D721Med (cell line): ENCODE measurements around the gene NOX5.

Experiments
- DNase-seq: peaks from one replicate; pipeline ENCODE4 v3.0.0; 2011; ENCODE audit warnings: low spot score; ENCODE audit not compliant: insufficient read length
- FAIRE-seq: peaks from 2 replicates; lab custom pipeline; 2011; peaks lifted over from hg19 to GRCh38; lab: Jason Lieb, UNC
- TF ChIP-seq, protein P1 (sequence below): IDR thresholded peaks from 2 replicates; pipeline ENCODE4 v1.5.1; 2012; ENCODE audit warnings: mild to moderate bottlenecking, control low read depth; ENCODE audit not compliant: insufficient read depth; ENCODE audit errors: missing control alignments

NOX5 gene

DNA sequence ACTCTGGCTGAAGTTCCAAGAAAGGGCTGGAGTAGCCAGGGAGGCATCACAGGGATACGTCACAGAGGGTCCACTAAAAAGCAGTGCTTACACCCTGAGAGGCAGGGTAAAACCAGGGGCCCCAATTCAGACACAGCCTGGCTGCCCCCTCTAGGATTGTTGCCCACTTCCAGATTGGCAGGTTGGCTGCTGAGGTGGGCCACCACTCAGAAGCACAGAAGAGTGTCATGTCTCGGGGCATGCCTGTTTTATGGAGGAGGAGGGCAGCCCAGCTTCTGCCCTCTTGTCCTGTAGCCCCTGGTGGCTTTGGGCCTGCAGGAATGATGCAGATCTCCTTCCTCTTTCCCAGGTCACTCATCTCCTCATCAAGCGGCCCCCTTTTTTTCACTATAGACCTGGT is 24.0 kb downstream of the NOX5 start:
- FAIRE-seq (no peak), DNase-seq (no peak)
- TF ChIP-seq, protein P1, sequence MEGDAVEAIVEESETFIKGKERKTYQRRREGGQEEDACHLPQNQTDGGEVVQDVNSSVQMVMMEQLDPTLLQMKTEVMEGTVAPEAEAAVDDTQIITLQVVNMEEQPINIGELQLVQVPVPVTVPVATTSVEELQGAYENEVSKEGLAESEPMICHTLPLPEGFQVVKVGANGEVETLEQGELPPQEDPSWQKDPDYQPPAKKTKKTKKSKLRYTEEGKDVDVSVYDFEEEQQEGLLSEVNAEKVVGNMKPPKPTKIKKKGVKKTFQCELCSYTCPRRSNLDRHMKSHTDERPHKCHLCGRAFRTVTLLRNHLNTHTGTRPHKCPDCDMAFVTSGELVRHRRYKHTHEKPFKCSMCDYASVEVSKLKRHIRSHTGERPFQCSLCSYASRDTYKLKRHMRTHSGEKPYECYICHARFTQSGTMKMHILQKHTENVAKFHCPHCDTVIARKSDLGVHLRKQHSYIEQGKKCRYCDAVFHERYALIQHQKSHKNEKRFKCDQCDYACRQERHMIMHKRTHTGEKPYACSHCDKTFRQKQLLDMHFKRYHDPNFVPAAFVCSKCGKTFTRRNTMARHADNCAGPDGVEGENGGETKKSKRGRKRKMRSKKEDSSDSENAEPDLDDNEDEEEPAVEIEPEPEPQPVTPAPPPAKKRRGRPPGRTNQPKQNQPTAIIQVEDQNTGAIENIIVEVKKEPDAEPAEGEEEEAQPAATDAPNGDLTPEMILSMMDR = no peak

DNA sequence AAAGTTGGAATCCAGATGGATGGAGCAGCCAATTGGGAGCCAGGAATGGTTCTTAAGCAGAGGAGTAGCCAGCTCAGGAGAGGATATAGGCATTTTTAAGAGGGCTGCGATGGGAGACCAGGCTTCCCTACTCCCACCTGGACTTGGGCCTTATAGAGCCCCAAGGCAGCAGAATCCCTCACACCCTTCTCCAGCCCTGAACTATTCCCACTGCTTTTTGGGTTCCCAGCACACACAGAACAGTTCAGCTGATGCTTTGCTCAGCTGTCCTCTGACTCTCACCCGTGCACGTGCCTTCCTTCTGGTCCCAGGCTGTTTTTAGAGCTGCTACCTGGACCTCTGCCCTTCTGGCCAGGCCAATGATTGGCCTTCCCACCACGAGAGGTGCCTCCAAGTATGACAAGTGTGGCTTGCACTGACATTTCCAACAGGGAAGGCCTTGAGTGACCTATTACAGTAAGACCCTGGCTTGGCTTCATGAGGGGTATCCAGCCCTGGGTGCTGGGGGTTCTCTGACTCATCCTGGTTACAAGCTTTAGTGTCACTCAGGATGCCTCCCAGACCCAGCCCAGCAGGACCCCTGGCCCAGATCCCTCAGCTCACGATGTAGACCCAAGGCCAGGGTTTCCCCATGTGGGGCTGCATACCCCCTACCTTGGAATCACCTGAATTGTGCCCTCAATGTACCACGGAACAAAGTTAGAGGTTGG is 25.2 kb downstream of the NOX5 start:
- DNase-seq (no peak), FAIRE-seq (no peak)
- TF ChIP-seq, protein P1 = no peak

DNA sequence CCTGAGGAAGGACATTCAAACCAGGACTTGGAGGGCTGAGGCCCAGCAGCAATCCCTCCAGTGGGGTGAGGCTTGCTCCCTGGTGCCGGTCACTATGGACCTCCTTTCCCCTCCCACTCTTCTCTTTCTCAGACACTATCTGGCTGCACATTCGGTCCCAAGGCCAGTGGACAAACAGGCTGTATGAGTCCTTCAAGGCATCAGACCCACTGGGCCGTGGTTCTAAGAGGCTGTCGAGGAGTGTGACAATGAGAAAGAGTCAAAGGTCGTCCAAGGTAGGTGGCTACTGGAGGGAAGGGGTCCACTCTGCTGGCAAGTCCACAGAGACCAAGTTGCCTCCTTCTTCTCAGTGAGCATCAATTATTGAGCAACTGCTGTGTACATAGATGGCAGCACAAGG is 28.0 kb downstream of the NOX5 start:
- DNase-seq = no peak
- FAIRE-seq = no peak
- TF ChIP-seq, protein P1 = no peak

DNA sequence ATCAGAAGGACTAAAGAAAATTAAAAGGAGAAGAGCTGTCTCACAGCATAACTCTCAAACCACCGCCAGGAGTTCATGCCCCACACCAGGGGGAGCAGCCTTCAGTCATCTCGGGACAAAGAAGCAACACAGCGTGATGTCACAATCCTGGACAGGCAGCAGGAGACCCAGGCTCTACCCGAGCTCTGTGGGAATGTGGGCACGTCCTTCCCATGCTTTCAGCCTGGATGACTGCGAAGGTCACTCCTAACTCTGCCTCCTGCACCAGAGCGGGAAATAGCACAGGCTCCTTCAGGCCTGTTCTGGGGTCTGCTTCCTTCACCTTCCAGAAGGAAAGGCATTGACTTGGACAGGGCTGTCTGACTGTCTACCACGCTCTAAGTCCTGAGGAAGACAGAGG is 31.3 kb downstream of the NOX5 start:
- DNase-seq (no peak), FAIRE-seq (no peak)
- TF ChIP-seq, protein P1 = no peak

DNA sequence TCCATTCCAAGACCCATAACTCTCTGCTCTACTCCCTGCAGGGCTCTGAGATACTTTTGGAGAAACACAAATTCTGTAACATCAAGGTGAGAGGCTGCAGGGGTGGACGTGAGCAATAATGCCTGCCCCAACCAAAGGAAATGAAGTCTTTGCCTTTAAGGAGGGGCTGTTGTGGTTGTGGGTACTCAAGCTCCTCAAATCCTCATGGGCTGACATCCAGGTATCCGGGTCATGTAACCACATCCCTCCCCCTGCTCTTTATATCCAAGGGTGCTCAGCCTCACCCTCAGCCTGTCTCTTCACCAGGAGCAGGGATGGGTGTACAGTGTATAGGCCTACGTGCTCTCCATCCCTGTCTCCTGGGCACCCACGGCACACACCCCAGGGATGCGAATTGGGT is 32.3 kb downstream of the NOX5 start:
- DNase-seq (no peak), FAIRE-seq (no peak)
- TF ChIP-seq, protein P1 = no peak

DNA sequence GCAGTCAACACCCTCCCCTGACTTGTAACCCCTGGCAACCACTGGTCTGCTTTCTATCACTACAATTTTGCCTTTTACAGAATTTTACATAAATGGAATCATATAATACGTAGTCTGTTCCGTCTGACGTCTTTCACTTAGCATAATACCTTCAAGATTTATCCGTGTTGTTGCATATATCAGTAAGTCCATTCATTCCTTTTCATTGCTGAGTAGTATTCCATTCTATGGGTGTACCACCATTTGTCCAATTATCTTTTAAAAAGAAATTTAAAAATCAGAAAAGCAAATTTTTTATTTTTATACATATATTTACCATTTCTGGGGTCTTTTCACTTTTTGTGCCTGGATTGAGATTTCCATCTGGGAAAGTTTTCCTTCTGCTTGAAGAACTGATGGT is 35.5 kb downstream of the NOX5 start:
- TF ChIP-seq, protein P1 = no peak
- FAIRE-seq (no peak), DNase-seq (no peak)

DNA sequence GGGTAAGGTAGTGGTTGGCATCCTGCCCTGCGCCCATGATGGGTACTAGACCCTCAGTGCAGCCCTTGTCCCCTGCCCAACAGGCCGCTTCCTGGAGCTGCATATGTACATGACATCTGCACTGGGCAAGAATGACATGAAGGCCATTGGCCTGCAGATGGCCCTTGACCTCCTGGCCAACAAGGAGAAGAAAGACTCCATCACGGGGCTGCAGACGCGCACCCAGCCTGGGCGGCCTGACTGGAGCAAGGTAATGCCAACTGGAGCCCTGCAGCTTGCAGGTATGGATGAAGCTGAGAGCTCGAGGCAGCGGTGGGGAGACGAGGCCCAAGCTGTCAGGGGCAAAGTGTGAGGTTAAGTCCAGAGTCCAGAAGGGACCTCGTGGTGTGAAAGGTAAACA is 40.8 kb downstream of the NOX5 start:
- no peak for DNase-seq
- TF ChIP-seq, protein P1 = no peak
- no peak for FAIRE-seq
